GM18508 (cell line): ENCODE data around the gene POLN.
"Not testable (repeated sequence)": the region's sequence is repeated elsewhere in the genome, so short reads cannot be mapped to it uniquely, and the experiment has no call there.

Source experiments
- ATAC-seq: cut with Tn5 transposase; IDR thresholded peaks from one replicate; pipeline ENCODE4 v1.9.1; 2021; ENCODE audit warnings: moderate number of reproducible peaks; ENCODE audit not compliant: insufficient read depth, unreplicated experiment

POLN gene

GRCh38 chr4:2222838-2223237 lies 19.1 kb downstream of the POLN start:
- no peak for ATAC-seq

GRCh38 chr4:2221378-2221777 lies 20.5 kb downstream of the POLN start:
- ATAC-seq: not testable (repeated sequence)

- no peak for ATAC-seq
Observed at GRCh38 chr4:2220016-2220630, 21.8 kb downstream of the POLN start.

- no peak for ATAC-seq
Observed at GRCh38 chr4:2219233-2219760, 22.6 kb downstream of the POLN start.

GRCh38 chr4:2218436-2218835 lies 23.5 kb downstream of the POLN start:
- ATAC-seq: no peak

GRCh38 chr4:2217726-2218125 lies 24.2 kb downstream of the POLN start:
- no peak for ATAC-seq

- ATAC-seq: no peak
Observed at GRCh38 chr4:2212831-2213230, 29.1 kb downstream of the POLN start.

- not testable (repeated sequence) for ATAC-seq
Observed at GRCh38 chr4:2202789-2203188, 39.1 kb downstream of the POLN start.

GRCh38 chr4:2194496-2194895 lies 47.4 kb downstream of the POLN start:
- ATAC-seq: no peak

GRCh38 chr4:2193326-2193725 lies 48.6 kb downstream of the POLN start:
- no peak for ATAC-seq

- ATAC-seq: no peak
Observed at GRCh38 chr4:2186865-2187172, 55.1 kb downstream of the POLN start.

- ATAC-seq: no peak
Observed at GRCh38 chr4:2186133-2186864, 55.6 kb downstream of the POLN start.

- ATAC-seq: no peak
Observed at GRCh38 chr4:2183394-2183793, 58.5 kb downstream of the POLN start.

GRCh38 chr4:2182994-2183393 lies 58.9 kb downstream of the POLN start:
- no peak for ATAC-seq

GRCh38 chr4:2180410-2180809 lies 61.5 kb downstream of the POLN start:
- no peak for ATAC-seq

- ATAC-seq: no peak
Observed at GRCh38 chr4:2179717-2180116, 62.2 kb downstream of the POLN start.

GRCh38 chr4:2178986-2179385 lies 62.9 kb downstream of the POLN start:
- no peak for ATAC-seq

GRCh38 chr4:2177443-2178093 lies 64.4 kb downstream of the POLN start:
- no peak for ATAC-seq

- ATAC-seq: no peak
Observed at GRCh38 chr4:2175990-2176698, 65.8 kb downstream of the POLN start.

GRCh38 chr4:2174061-2174460 lies 67.9 kb downstream of the POLN start:
- no peak for ATAC-seq
